HG03060 (cell line): ENCODE results near the gene CDC123.
"Not testable (repeated sequence)": the region's sequence is repeated elsewhere in the genome, so short reads cannot be mapped to it uniquely, and the experiment has no call there.

Experiments
- ATAC-seq: cut with Tn5 transposase; IDR thresholded peaks from one replicate; pipeline ENCODE4 v1.9.1; 2021; ENCODE audit warnings: low read depth, moderate number of reproducible peaks; ENCODE audit not compliant: unreplicated experiment

CDC123 gene

DNA sequence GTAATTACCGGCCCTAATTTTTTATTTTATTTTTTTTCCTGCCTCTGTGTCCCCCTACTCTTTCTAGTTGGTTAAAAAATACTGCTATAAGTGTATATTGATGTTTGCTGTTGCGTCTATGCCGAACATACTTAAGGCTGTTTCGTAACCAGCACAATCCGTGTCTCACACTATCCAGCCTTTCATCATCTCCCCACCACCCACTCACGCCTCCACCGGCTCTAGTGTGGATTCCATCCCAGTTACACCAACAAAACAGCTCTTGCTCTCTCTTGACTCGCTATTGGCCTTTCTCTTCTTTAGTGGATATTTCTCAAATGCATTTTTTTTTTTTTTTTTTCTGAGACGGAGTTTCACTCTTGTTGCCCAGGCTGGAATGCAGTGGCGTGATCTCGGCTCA, 83.3 kb downstream of the CDC123 start:
- no peak for ATAC-seq

DNA sequence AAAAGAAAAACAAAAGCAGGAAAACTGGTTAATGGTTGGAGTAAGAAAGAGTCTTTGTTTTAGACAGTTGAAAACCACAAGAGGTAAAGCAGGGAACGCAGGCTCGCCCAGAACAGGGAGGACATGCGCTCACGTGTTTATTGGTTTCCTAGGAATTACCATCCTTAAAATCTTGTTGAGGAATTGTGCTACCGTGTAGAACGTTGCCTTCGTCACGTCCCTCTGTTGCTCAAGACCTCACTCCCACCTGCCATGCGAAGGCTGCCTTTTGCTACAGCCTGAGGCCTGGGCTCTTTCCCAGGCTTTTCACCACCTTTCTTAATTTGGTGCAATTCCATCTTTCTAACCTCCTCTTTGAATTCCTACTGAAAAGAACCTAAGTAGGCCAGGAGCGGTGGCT, 91.8 kb downstream of the CDC123 start:
- ATAC-seq: no peak

DNA sequence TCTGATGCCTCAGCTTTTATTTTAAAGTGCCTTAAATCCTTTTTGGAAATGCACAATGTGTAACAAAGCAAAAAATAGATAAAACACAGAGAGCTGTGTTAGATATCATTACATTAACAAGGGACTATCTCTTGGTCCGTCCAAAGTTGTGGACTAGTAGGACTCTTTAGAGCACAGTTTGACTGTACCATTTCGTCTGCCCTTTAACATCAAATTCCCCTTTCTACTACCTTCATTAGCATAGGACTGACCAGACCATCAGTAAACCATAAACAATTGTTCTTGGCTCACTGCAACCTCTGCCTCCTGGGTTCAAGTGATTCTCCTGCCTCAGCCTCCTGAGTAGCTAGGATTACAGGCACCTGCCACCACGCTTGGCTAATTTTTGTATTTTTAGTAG, 101.8 kb downstream of the CDC123 start:
- not testable (repeated sequence) for ATAC-seq

DNA sequence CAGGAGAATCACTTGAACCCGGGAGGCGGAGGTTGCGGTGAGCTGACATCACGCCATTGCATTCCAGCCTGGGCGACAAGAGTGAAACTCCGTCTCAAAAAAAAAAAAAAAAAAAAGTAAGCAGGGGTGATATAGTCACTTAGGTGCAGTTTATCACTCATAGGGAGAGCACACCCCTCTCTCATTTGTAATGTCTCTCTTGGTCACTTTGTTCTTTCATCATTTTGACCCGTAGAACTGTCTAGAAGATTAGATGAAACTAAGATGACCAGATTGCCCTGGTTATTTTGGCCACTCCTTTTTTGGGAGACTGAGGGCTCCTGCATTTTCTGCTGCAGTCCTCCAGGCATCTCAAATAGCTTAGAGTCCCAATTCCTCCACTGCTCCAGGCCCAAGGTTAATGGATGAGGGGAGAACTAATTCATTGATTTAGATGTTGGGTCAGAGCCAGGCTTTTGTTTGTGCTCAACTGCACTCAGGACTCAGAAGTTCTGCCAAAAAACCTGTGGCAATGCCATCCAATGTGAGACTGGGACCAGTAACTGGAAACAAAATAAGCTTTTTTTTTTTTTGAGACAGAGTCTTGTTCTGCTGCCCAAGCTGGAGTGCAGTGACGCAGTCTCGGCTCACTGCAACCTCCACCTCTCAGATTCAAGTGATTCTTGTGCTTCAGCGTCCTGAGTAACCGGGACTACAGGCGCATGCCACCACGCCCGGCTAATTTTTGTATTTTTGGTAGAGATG, 103.4 kb downstream of the CDC123 start:
- no peak for ATAC-seq
